ENCODE measurements around the gene KRIT1.

Gene KRIT1

GRCh38 chr7:92156990-92157389 lies 88.7 kb downstream of the KRIT1 start:
- in situ Hi-C loops (cut with HindIII; ENCODE audit: low sequenced_read_pairs): no loop called here

GRCh38 chr7:92155108-92155739 lies 90.5 kb downstream of the KRIT1 start:
- in situ Hi-C loops (cut with HindIII; ENCODE audit: low sequenced_read_pairs): no loop called here

- in situ Hi-C loops (cut with HindIII; ENCODE audit: low sequenced_read_pairs): no loop called here
Observed at GRCh38 chr7:92150450-92151017, 95.2 kb downstream of the KRIT1 start.

DNA sequence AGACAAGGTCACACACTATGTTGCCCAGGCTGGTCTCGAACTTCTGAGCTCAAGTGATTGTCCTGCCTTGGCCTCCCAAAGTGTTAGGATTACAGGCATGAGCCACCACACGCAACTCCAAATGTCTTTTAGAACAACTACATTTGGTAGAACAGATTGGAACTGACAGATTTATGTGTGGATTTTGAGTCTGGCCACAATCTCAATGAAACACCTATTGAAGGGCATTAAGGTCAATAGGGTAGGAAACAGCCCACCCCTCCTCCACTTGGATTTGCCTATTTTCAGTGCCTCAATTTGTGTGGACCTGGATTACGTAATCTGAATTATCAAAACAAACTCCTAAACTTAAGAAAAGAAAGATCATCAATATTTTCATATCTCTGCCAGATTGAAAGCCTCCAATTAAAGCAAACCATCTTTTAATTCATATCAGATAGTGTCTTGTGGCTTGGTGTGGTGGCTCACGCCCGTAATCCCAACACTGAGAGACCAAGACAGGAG lies 95.9 kb downstream of the KRIT1 start:
- in situ Hi-C loops (cut with HindIII; ENCODE audit: low sequenced_read_pairs): no loop called here

All from endothelial cell of hepatic sinusoid (primary cell).